GM12874 (cell line): ENCODE data around the gene BOD1.

Experiments used
- TF ChIP-seq, protein P1 (sequence below): IDR thresholded peaks from 2 replicates; pipeline ENCODE4 v1.5.1; 2011; ENCODE audit warnings: low read depth, mild to moderate bottlenecking, control low read depth, low read length, moderate library complexity; ENCODE audit not compliant: insufficient read depth

BOD1 gene

DNA sequence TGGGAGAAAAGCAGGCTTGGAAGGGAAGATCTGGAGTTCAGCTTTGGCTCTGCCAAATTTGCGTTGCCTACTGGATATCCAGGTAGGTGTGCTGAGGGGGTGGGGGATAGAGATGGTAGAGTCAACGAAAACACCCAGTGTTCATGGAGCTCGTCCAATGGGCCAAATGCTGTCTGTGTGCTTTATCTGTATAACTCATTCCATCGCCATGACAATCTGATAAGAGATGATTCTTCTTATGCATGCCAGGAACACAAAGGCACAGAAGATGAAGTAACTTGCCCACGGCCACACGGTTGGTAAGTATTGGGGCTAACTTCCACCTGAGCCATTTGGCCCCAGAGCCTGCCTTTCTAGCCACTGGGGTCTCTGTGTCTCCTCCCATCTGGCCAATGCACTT is 53.2 kb downstream of the BOD1 start:
- TF ChIP-seq, protein P1, sequence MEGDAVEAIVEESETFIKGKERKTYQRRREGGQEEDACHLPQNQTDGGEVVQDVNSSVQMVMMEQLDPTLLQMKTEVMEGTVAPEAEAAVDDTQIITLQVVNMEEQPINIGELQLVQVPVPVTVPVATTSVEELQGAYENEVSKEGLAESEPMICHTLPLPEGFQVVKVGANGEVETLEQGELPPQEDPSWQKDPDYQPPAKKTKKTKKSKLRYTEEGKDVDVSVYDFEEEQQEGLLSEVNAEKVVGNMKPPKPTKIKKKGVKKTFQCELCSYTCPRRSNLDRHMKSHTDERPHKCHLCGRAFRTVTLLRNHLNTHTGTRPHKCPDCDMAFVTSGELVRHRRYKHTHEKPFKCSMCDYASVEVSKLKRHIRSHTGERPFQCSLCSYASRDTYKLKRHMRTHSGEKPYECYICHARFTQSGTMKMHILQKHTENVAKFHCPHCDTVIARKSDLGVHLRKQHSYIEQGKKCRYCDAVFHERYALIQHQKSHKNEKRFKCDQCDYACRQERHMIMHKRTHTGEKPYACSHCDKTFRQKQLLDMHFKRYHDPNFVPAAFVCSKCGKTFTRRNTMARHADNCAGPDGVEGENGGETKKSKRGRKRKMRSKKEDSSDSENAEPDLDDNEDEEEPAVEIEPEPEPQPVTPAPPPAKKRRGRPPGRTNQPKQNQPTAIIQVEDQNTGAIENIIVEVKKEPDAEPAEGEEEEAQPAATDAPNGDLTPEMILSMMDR: no peak

DNA sequence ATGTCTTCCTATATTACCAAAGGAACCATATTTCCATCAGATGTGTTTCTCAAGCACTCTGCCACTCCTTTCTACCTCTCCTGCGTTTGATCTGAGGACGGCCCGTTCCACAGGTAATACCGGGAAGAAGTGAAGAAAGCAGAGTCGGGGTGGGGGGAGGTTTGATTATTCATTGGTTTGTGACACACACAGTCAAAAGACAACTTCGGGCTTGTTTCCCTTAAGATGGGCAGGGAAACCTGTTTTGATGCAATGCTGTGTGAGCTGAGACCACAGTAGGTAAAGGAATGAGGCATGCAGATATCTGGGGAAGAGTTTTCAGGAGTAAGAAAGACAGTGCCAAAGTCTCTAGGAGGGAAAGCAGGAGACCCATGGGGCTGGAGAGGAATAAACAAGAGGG is 54.0 kb downstream of the BOD1 start:
- TF ChIP-seq, protein P1: no peak
